ENCODE results near the gene ETS2.
"Not testable (repeated sequence)": the region's sequence is repeated elsewhere in the genome, so short reads cannot be mapped to it uniquely, and the experiment has no call there.

ETS2 gene

GRCh38 chr21:38817371-38818324 lies 11.9 kb downstream of the ETS2 start:
- DNase-seq (ENCODE audit: low spot score), result no peak

DNA sequence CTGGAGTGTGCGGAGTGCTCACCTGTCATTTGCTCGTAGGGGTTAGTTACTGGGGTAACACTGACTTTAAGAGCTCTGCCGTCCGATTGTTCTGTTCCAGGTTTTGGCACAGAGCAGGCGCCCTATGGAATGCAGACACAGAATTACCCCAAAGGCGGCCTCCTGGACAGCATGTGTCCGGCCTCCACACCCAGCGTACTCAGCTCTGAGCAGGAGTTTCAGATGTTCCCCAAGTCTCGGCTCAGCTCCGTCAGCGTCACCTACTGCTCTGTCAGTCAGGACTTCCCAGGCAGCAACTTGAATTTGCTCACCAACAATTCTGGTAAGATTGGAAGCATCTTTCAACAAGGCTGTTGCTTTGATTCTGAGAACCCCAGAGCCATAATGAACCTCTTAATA lies 12.6 kb downstream of the ETS2 start:
- no peak for DNase-seq (ENCODE audit: low spot score)

- no peak for DNase-seq (ENCODE audit: low spot score)
Measured at GRCh38 chr21:38819051-38819718, 13.5 kb downstream of the ETS2 start.

GRCh38 chr21:38819719-38820159 lies 14.0 kb downstream of the ETS2 start:
- DNase-seq (ENCODE audit: low spot score), result no peak

DNA sequence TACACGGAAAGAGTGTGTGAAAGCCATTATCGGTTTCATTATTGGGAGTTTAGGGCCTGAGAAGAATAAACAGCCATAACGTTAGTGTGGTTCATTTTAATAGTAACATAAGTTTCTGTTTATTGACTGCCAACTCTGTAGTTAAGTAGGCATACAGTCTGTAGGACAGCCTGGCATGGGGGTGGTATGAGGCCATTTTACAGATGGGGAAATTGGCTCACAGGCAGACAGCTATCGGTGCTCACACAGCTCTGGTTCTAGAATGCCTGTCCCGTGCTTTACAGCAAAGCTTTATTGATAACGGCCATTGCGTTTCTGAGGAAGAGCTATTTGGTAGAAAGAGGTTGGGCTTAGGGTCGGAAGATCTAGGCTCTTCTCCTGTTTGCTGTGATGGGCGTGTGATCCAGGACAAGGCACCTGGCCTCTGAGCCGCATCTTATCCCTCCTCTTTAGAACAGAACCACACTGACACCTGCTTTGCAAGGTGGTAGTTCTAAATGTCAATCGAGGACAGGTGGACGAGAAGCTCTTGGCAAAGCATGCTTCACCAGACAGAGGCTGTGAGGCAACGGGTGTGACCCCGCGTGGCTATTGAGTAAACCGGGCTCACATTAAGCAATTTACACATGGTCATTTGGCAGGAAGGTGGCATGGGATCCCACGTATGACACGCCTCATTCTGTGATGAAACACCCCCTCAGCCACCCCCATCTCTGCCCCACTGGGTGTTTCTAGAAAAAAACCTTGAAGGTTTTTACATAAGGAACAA lies 14.9 kb downstream of the ETS2 start:
- no peak for DNase-seq (ENCODE audit: low spot score)

- no peak for DNase-seq (ENCODE audit: low spot score)
Measured at GRCh38 chr21:38821248-38821647, 15.5 kb downstream of the ETS2 start.

DNA sequence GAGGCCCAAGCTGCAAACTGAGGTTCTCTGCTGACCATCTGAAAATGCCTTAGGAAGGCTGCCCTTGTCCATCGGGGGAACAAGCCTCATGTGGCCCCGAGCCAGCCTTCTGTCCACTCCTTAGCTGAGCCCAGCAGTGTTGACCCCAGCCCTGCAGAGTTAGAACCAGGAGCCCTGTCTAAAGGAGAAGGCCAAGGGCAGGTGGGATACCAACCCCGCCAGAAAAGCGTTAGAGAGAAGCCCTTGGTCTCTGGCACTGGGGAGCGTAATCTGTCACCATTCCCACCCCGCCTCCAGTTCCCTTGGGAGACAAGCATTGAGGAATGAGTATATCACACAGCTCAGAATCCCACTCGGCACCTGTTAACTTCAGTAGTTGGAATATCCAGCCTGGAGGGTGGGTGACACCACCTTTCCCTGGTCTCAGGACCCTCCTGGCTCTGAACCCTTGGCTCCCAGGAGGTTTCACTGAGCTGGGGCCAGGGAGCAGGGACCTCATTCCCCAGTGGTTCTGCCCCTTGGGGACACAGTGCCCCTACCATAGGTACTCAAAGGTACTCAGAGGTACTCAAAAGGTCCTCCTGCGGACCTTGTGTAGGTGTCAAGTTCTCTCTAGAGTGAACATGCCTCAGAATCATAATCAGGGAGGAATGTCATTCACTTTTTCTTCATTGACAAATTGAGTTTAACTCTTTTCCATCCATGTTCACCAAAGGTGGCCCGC lies 16.4 kb downstream of the ETS2 start:
- no peak for DNase-seq (ENCODE audit: low spot score)

- no peak for DNase-seq (ENCODE audit: low spot score)
Measured at GRCh38 chr21:38822778-38823238, 17.1 kb downstream of the ETS2 start.

GRCh38 chr21:38823737-38824123 lies 18.0 kb downstream of the ETS2 start:
- no peak for DNase-seq (ENCODE audit: low spot score)

- DNase-seq (ENCODE audit: low spot score), result no peak
Measured at GRCh38 chr21:38824124-38824822, 18.5 kb downstream of the ETS2 start.

GRCh38 chr21:38825269-38825668 lies 19.5 kb downstream of the ETS2 start:
- DNase-seq (ENCODE audit: low spot score), result no peak

DNA sequence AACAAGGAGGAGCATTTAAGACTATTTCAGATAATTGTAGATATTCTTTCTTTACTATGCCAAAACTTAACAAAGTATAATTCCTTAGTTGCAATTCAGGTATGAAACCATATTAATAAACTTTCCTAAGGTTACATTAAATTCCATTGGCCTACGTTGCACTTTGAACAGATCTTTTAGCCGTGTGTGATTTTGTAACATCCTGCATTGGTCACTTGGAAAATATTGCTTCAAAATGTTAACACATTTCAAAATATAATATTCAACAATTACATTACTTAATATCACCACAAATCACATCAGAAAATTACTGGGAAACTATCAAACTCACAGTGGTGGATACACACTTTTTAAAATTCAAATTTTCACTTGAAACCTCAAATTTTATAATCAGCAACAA lies 20.2 kb downstream of the ETS2 start:
- DNase-seq (ENCODE audit: low spot score), result no peak

GRCh38 chr21:38828111-38828510 lies 22.4 kb downstream of the ETS2 start:
- not testable (repeated sequence) for DNase-seq (ENCODE audit: low spot score)

- no peak for DNase-seq (ENCODE audit: low spot score)
Measured at GRCh38 chr21:38830671-38831525, 25.2 kb downstream of the ETS2 start.

- peak; percentile 56 for DNase-seq (ENCODE audit: low spot score)
Measured at GRCh38 chr21:38831526-38832467, 26.1 kb downstream of the ETS2 start.

GRCh38 chr21:38832664-38833063 lies 26.9 kb downstream of the ETS2 start:
- DNase-seq (ENCODE audit: low spot score), result no peak

GRCh38 chr21:38833117-38833516 lies 27.4 kb downstream of the ETS2 start:
- DNase-seq (ENCODE audit: low spot score), result no peak

DNA sequence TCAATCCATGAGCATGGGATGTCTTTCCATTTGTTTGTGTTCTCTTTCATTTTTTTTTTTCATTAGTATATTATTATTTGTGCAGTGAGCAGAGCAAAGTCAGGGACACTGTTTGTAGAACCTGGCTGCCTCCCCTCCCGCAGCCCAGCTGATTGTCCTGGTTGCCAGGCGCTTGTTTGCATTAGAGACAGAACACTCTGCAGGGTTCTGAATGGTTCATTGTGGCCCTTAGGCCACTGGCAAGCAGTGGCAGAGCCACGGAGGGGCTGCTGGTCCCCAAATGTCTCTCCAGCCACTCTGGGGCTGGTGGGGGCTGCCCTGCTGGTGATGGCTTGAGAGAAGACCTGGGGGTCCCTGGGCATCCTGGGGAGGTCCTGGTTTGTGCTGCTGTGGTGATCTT lies 29.0 kb downstream of the ETS2 start:
- DNase-seq (ENCODE audit: low spot score), result no peak
